Left ventricle myocardium inferior (tissue), 1 donor: ENCODE data around the gene MRPL47. TPM values are rescaled to one million over a fixed set of nuclear protein-coding genes. Genes with fewer than 3 reads are reported as not detected.
A peak's percentile ranks its signal among the peaks of the same experiment; 100 is the strongest.

Experiments used
- DNase-seq: peaks from one replicate; pipeline ENCODE4 v3.0.0-alpha.2; 2020
- H3K27ac ChIP-seq: fragments of 200-600 bp; replicated peaks from 2 replicates; pipeline ENCODE4 v1.8.0; 2021
- H3K27me3 ChIP-seq: fragments of 200-600 bp; 2 replicates; pipeline ENCODE4 v1.8.0; 2021; ENCODE audit warnings: low read depth
- H3K36me3 ChIP-seq: fragments of 200-600 bp; 2 replicates; pipeline ENCODE4 v1.8.0; 2021
- H3K4me1 ChIP-seq: fragments of 200-600 bp; 2 replicates; pipeline ENCODE4 v1.8.0; 2021
- H3K4me3 ChIP-seq: fragments of 200-600 bp; 2 replicates; pipeline ENCODE4 v1.8.0; 2021; ENCODE audit warnings: mild to moderate bottlenecking, moderate library complexity
- H3K9me3 ChIP-seq: fragments of 200-600 bp; replicated peaks from 2 replicates; pipeline ENCODE4 v1.8.0; 2021
- CTCF ChIP-seq: fragments of 200-600 bp; IDR thresholded peaks from 2 replicates; pipeline ENCODE4 v1.8.0; 2021; ENCODE audit warnings: antibody characterized with exemption, mild to moderate bottlenecking, borderline replicate concordance
- intact Hi-C: fragments of 100-400 bp; cut with micrococcal nuclease; formaldehyde crosslinking; loops from one replicate; pipeline ENCODE4 v1.11.0; 2022
- total RNA-seq: library from RNA; stranded (reverse); fragmentation: NEBNext Ultra II Directional; extraction: Animal tissue kit (Norgen Biotek cat#: 25700); gene quantifications from one replicate; pipeline ENCODE4 v1.2.1, GENCODE V29; 2021
- donor health status: DM: no; HTN: yes; CAD: no; lungs with severe emphysema.

Gene MRPL47
- total RNA-seq, 1 donor from 2014 or later = 45.1 TPM

DNA sequence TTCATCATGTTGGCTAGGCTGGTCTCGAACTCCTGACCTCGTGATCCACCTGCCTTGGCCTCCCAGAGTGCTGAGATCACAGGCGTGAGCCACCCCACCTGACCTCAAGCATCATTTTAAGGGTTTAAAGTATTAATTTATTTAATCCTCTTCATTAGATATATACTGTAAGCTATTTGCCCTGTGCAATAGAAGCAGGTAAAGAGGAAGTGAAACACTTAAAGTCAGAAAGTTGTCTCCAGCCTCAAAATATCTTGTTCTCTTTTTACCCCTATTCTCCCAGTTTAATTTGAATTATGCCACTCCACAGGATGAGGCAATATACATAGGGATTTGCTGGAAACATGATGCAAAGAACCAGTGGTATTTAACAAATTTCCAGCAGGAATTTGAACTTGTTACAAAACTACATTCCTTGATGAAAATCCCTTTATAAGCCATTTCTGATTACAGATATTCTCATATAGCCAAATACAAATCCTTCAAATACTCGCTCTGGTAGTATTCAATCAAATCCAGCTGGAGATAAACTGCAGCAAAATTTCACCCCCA lies 2.2 kb upstream of the MRPL47 start:
- no peak overlapping the region for H3K27ac ChIP-seq
- DNase-seq = no peak
- H3K4me3 ChIP-seq = peak overlapping the region; percentile 75
- peaks cover 45% of the 10 kb centered on the region for H3K36me3 ChIP-seq
- no peaks in the 10 kb centered on the region for H3K27me3 ChIP-seq
- no peak for TF ChIP-seq CTCF
- intact Hi-C loops = no loop called here
- peaks cover 83% of the 10 kb centered on the region for H3K4me1 ChIP-seq
- no peaks in the 10 kb centered on the region for H3K9me3 ChIP-seq

GRCh38 chr3:179603831-179604230 lies 607 bp downstream of the MRPL47 start:
- peaks cover 63% of the 10 kb centered on the region for H3K4me1 ChIP-seq
- TF ChIP-seq CTCF = no peak
- H3K9me3 ChIP-seq = no peaks in the 10 kb centered on the region
- peak overlapping the region; percentile 93 for H3K27ac ChIP-seq
- peaks cover 58% of the 10 kb centered on the region for H3K36me3 ChIP-seq
- H3K27me3 ChIP-seq = no peaks in the 10 kb centered on the region
- H3K4me3 ChIP-seq = peak overlapping the region; percentile 75
- intact Hi-C loops = no loop called here
- no peak for DNase-seq

DNA sequence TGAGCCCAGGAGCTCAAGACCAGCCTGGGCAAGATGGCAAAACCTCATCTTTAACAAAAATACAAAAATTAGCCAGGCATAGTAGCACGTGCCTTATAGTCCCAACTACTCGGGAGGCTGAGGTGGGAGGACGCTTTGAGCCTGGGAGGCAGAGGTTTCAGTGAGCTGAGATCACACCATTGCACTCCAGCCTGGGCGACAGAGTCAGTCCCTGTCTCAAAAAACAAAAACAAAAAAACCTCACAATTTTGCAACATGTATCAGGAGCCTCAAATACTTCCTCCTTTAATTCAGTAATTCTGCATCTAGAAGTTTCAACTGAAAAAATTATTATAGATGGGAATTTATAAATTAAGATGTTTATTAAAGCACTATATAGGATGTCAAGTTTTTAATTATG lies 1.1 kb downstream of the MRPL47 start:
- peak overlapping the region; percentile 75 for H3K4me3 ChIP-seq
- no peak overlapping the region for H3K27ac ChIP-seq
- no peak for TF ChIP-seq CTCF
- intact Hi-C loops = no loop called here
- H3K27me3 ChIP-seq = no peaks in the 10 kb centered on the region
- peaks cover 58% of the 10 kb centered on the region for H3K36me3 ChIP-seq
- H3K9me3 ChIP-seq = no peaks in the 10 kb centered on the region
- DNase-seq = no peak
- peaks cover 57% of the 10 kb centered on the region for H3K4me1 ChIP-seq

DNA sequence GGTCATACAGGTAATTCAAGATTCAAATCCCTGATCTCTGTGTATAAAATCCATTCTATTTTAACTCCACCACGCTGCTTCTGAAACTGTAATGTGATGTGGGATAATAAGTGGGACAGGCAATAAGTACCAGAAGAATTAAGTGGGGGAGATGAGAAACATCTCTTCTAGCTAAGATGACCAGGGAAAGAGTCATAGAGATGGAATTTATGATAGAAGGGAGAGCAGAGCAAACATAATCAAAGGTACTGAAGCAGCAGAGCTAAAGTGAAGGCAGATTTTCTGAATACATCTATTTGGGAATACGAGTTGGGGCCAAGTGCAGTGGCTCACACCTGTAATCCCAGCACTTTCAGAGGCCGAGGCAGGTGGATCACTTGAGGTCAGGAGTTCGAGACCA lies 4.9 kb downstream of the MRPL47 start:
- Histone ChIP-seq H3K4me3 (no peak overlapping the region), H3K27ac (no peak overlapping the region), H3K9me3 (no peaks in the 10 kb centered on the region), H3K27me3 (no peaks in the 10 kb centered on the region), H3K36me3 (peaks cover 83% of the 10 kb centered on the region), H3K4me1 (peaks cover 22% of the 10 kb centered on the region)
- no peak for TF ChIP-seq CTCF
- intact Hi-C loops = no loop called here
- DNase-seq = no peak

DNA sequence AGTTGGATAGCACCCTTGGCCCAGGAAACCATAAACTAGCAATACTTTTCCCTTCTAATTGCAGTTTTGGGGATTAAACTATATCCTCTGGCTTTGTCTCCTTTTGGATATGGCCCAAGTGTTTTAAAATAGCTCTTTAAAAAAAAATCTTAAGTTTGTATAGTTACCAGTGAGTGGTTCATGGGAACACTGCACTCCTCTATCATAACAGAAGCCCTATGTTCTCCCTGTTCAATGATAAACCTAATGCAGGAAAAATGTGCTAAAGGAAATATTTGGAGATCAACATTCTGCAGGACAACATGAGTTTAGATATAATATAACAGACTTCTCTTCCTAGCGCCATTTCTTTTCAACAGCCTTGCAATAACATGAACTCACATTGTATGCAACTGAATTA lies 13.1 kb downstream of the MRPL47 start:
- Histone ChIP-seq H3K36me3 (peaks cover 97% of the 10 kb centered on the region), H3K4me1 (peaks cover 19% of the 10 kb centered on the region), H3K27me3 (no peaks in the 10 kb centered on the region), H3K4me3 (no peak overlapping the region), H3K9me3 (no peaks in the 10 kb centered on the region), H3K27ac (peak overlapping the region; percentile 35)
- DNase-seq = no peak
- intact Hi-C loops = no loop called here
- no peak for TF ChIP-seq CTCF

DNA sequence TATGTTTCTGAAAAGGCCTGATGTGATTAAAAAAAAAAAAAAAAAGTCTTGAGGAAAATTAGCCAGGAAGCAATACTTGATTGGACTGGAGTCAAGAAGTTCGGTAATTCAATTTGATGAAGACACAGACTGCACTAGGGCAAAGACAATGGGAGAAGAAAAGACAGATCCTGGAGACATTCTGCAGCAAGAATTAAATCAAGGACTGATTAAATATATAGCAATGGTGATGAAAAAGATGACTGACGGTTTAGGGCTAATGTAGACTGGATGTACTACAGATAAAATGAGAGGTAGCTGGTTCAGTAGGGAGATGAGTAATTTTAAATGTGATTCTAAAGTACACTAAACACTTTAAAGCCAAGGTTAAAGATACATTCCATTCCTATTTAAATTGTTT lies 13.8 kb downstream of the MRPL47 start:
- Histone ChIP-seq H3K36me3 (peaks cover 97% of the 10 kb centered on the region), H3K4me1 (peaks cover 19% of the 10 kb centered on the region), H3K4me3 (no peak overlapping the region), H3K27me3 (no peaks in the 10 kb centered on the region), H3K9me3 (no peaks in the 10 kb centered on the region), H3K27ac (peak overlapping the region; percentile 35)
- TF ChIP-seq CTCF = no peak
- DNase-seq = no peak
- intact Hi-C loops = no loop called here
